K562 (cell line): ENCODE measurements around the gene LTBP1. TPM values are rescaled to one million over a fixed set of nuclear protein-coding genes. Genes with fewer than 3 reads are reported as not detected.

ENCODE experiments used
- ATAC-seq: fragments of 200-7000 bp; cut with Tn5 transposase; 3 replicates; pipeline ENCODE4 v1.9.1; 2020; ENCODE audit warnings: moderate library complexity
- BruUV-seq: library from RNA; stranded (reverse); fragments of 400-500 nt; replicated peaks from 2 replicates; lab custom pipeline; 2021; lab: Mats Ljungman, UMichigan
- CTCF ChIA-PET: fragments of 300-600 bp; formaldehyde crosslinking; extraction: SDS; loops from one replicate; lab custom pipeline; 2021; ENCODE audit warnings: low intra/inter-chr PET ratio; lab: Yijun Ruan, JAX
- POLR2A ChIA-PET: fragments of 300-600, 350-650 bp; sonication (Branson Sonifier 250); formaldehyde crosslinking; extraction: SDS; loops from one replicate; lab custom pipeline; 2021; ENCODE audit warnings: antibody characterized with exemption, inconsistent platforms; lab: Yijun Ruan, JAX
- DNase-seq, 4 experiments: peaks; one replicate each; pipeline versions ENCODE4 v3.0.0 to v3.0.0-alpha.2; 2011 to 2018; ENCODE audit warnings: low spot score in 3 of 4, mixed read lengths in 3 of 4; ENCODE audit errors: extremely low read depth in 1 of 4
- FAIRE-seq: peaks from 2 replicates; lab custom pipeline; 2011; peaks lifted over from hg19 to GRCh38; lab: Jason Lieb, UNC
- H2AFZ ChIP-seq: 2 replicates; pipeline ENCODE4 v1.6.0; 2011; ENCODE audit warnings: low read depth, low read length, control low read depth, inconsistent platforms
- H3K27ac ChIP-seq: fragments of 200-600 bp; 3 replicates; pipeline ENCODE4 v1.8.0; 2011; ENCODE audit warnings: low read depth, mild to moderate bottlenecking, control low read depth, inconsistent platforms, low read length, moderate library complexity, mixed read lengths; ENCODE audit errors: extremely low read depth
- H3K27me3 ChIP-seq, 2 experiments: fragments of 300-600 bp in 1 of 2; 2 replicates in 1 of 2; 3 replicates in 1 of 2; pipeline versions ENCODE4 v1.6.0 to v1.8.0; 2011; ENCODE audit warnings: inconsistent platforms in 2 of 2, low read length in 2 of 2, mild to moderate bottlenecking in 1 of 2, mixed read lengths in 1 of 2, moderate library complexity in 1 of 2; ENCODE audit not compliant: control insufficient read depth in 2 of 2, insufficient read depth in 2 of 2
- H3K36me3 ChIP-seq: fragments of 300-600 bp; 3 replicates; pipeline ENCODE4 v1.8.0; 2011; ENCODE audit warnings: mild to moderate bottlenecking, low read length, inconsistent platforms; ENCODE audit not compliant: control insufficient read depth, insufficient read depth
- H3K4me1 ChIP-seq, 2 experiments: fragments of 200-600 bp in 1 of 2; replicated peaks in 1 of 2; 2 replicates in 1 of 2; 3 replicates in 1 of 2; pipeline versions ENCODE4 v1.5.1 to v1.8.0; 2011; ENCODE audit warnings: inconsistent platforms in 2 of 2, low read length in 2 of 2, mild to moderate bottlenecking in 1 of 2, mixed read lengths in 1 of 2, moderate library complexity in 1 of 2; ENCODE audit not compliant: control insufficient read depth in 2 of 2, insufficient read depth in 2 of 2
- H3K4me2 ChIP-seq: 2 replicates; pipeline ENCODE4 v1.6.1; 2011; ENCODE audit warnings: low read length, control low read depth, inconsistent platforms, mixed read lengths; ENCODE audit not compliant: insufficient read depth
- H3K4me3 ChIP-seq: fragments of 200-600 bp; sonication (generic), shearing (Covaris generic); 2 replicates; pipeline ENCODE4 v1.5.1; 2016; ENCODE audit warnings: control low read depth, inconsistent platforms
- H3K79me2 ChIP-seq: fragments of 200-600 bp; 3 replicates; pipeline ENCODE4 v1.8.0; 2011; ENCODE audit warnings: low read length, inconsistent platforms; ENCODE audit not compliant: control insufficient read depth, insufficient read depth
- H3K9ac ChIP-seq, 2 experiments: 2 replicates each; pipeline versions ENCODE4 v1.6.0 to v1.6.1; 2011; ENCODE audit warnings: low read depth in 2 of 2, low read length in 2 of 2, control low read depth in 1 of 2, inconsistent platforms in 1 of 2, mild to moderate bottlenecking in 1 of 2, mixed read lengths in 1 of 2; ENCODE audit not compliant: insufficient read depth in 1 of 2
- H3K9me1 ChIP-seq: one replicate; pipeline ENCODE4 v1.6.0; 2011; ENCODE audit warnings: inconsistent platforms, mild to moderate bottlenecking, low read length, moderate library complexity; ENCODE audit not compliant: control insufficient read depth, insufficient read depth
- H3K9me3 ChIP-seq: replicated peaks from 2 replicates; pipeline ENCODE4 v1.5.1; 2011; ENCODE audit warnings: low read depth, low read length, inconsistent platforms; ENCODE audit not compliant: control insufficient read depth, insufficient read depth
- H4K20me1 ChIP-seq: replicated peaks from 2 replicates; pipeline ENCODE4 v1.6.1; 2011; ENCODE audit warnings: low read length, inconsistent platforms, mixed read lengths; ENCODE audit not compliant: control insufficient read depth, insufficient read depth
- BHLHE40 ChIP-seq: IDR thresholded peaks from 2 replicates; pipeline ENCODE4 v1.6.1; 2011; ENCODE audit warnings: low read length, improper control_type of control experiment
- ELK3 ChIP-seq: fragments of 450-650 bp; formaldehyde crosslinking; IDR thresholded peaks from 2 replicates; pipeline ENCODE4 v1.4.0; 2020; ENCODE audit warnings: mild to moderate bottlenecking
- KLF16 ChIP-seq: IDR thresholded peaks from 2 replicates; pipeline ENCODE4 v1.6.1; 2016; ENCODE audit warnings: antibody characterized with exemption
- PML ChIP-seq: IDR thresholded peaks from 2 replicates; pipeline ENCODE4 v1.6.1; 2012; ENCODE audit warnings: low read length, inconsistent platforms
- TFAM ChIP-seq: fragments of 250-450 bp; sonication (Bioruptor Pico); conservative IDR thresholded peaks from 2 replicates; pipeline ENCODE4 v1.5.0; 2021; ENCODE audit warnings: mild to moderate bottlenecking, moderate library complexity
- ZNF407 ChIP-seq: fragments of 450-650 bp; IDR thresholded peaks from 2 replicates; pipeline ENCODE4 v1.6.1; 2016; ENCODE audit warnings: low read depth
- WGBS: fragments of 100-300 bp; shearing (Covaris generic); methylation state at CpG from one replicate; pipeline ENCODE4 v1.1.6; 2016; ENCODE audit warnings: low coverage, mixed read lengths; ENCODE audit not compliant: insufficient coverage; ENCODE audit errors: missing lambda C conversion rate; 5-methylcytosine and 5-hydroxymethylcytosine counted together
- in situ Hi-C: fragments of 300-500 bp; cut with MboI; formaldehyde crosslinking; loops from 4 replicates; pipeline ENCODE4 v1.15.0; 2018; ENCODE audit warnings: inconsistent platforms, mixed read lengths
- intact Hi-C: fragments of 100-400 bp; cut with micrococcal nuclease; formaldehyde crosslinking; loops from 2 replicates; pipeline ENCODE4 v1.14.2; 2022
- polyA plus RNA-seq, 8 experiments: library from polyadenylated mRNA; depleted of rRNA in 4 of 8; stranded (reverse) in 5 of 8; unstranded in 3 of 8; fragments of >200 nt; fragmentation: Nextera tagmentation in 2 of 8; fragmentation: Illumina TruSeq in 1 of 8; extraction: Ambion mirVana in 2 of 8; extraction: Trizol in 1 of 8; gene quantifications; 2 replicates each; pipeline versions ENCODE4 v1.2.1 to v1.2.3, GENCODE V29; 2011 to 2014; ENCODE audit warnings: inconsistent platforms in 1 of 8, missing spikeins in 1 of 8
- total RNA-seq, 7 experiments: library from RNA; depleted of rRNA in 6 of 7; stranded (reverse); fragments of >200 nt in 6 of 7; fragmentation: Illumina TruSeq in 2 of 7; extraction: Trizol in 2 of 7; gene quantifications; 2 replicates each; pipeline versions ENCODE4 v1.2.1 to v1.2.3, GENCODE V29; 2011 to 2021; ENCODE audit warnings: low replicate concordance in 1 of 7

Gene LTBP1
- total and polyA plus RNA-seq, 9 of the 15 experiments (the other 6 are each of a cell fraction or from before 2014, with no cell fraction given): 3.6 to 16.4 (median 8.5) TPM

- Histone ChIP-seq H2AFZ (no peak overlapping the region), H3K36me3 (no peaks in the 10 kb centered on the region; the same call in 2 of the 3 replicates), H3K9me1 (no peaks in the 10 kb centered on the region), H3K79me2 (no peaks in the 10 kb centered on the region), H3K27me3 (no peaks in the 10 kb centered on the region), H4K20me1 (no peaks in the 10 kb centered on the region; the same call in 1 of the 2 replicates), H3K9ac (no peak overlapping the region), H3K27ac (no peak overlapping the region), H3K9me3 (no peaks in the 10 kb centered on the region), H3K4me2 (no peak overlapping the region), H3K4me3 (no peak overlapping the region), H3K4me1 (no peaks in the 10 kb centered on the region)
- in situ Hi-C loops: no loop called here
- TF ChIP-seq BHLHE40 (no peak), ELK3 (CRISPR knock-in tag) (no peak), PML (no peak), TFAM (CRISPR knock-in tag) (no peak), KLF16 (no peak), ZNF407 (no peak)
- no peak for ATAC-seq
- ChIA-PET POLR2A (no interaction called here), CTCF (no interaction called here)
- no TSS peak for BruUV-seq
- WGBS: 11% methylated on average over 5 of the region's 5 CpGs
- intact Hi-C loops: no loop called here
- no peak for FAIRE-seq
- no peak for DNase-seq
These were observed 243.7 kb downstream of the LTBP1 start for GRCh38 chr2:33190393-33190937.
